Measurements from ENCODE around the gene SOHLH1. TPM values are rescaled to one million over a fixed set of nuclear protein-coding genes. Genes with fewer than 3 reads are reported as not detected.

The SOHLH1 gene
- total RNA-seq, 1 donor from 2014 or later, result not detected

GRCh38 chr9:135701067-135701958, 2.0 kb upstream of the SOHLH1 start:
- Mint-ChIP-seq H3K27ac (ENCODE audit: unreplicated experiment) (no peak overlapping the region), H3K9me3 (ENCODE audit: unreplicated experiment) (no peaks in the 10 kb centered on the region), H3K4me1 (ENCODE audit: low read depth, unreplicated experiment) (no peaks in the 10 kb centered on the region), H3K4me3 (ENCODE audit: unreplicated experiment) (no peak overlapping the region), H3K27me3 (ENCODE audit: unreplicated experiment) (peaks cover 5% of the 10 kb centered on the region), H3K36me3 (ENCODE audit: unreplicated experiment) (no peaks in the 10 kb centered on the region)
- DNase-seq, result no peak
- TF ChIP-seq, protein P1, sequence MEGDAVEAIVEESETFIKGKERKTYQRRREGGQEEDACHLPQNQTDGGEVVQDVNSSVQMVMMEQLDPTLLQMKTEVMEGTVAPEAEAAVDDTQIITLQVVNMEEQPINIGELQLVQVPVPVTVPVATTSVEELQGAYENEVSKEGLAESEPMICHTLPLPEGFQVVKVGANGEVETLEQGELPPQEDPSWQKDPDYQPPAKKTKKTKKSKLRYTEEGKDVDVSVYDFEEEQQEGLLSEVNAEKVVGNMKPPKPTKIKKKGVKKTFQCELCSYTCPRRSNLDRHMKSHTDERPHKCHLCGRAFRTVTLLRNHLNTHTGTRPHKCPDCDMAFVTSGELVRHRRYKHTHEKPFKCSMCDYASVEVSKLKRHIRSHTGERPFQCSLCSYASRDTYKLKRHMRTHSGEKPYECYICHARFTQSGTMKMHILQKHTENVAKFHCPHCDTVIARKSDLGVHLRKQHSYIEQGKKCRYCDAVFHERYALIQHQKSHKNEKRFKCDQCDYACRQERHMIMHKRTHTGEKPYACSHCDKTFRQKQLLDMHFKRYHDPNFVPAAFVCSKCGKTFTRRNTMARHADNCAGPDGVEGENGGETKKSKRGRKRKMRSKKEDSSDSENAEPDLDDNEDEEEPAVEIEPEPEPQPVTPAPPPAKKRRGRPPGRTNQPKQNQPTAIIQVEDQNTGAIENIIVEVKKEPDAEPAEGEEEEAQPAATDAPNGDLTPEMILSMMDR (IDR thresholded peaks at IDR 0.05; ENCODE audit: partially characterized antibody, unreplicated experiment), result no peak

- peaks cover 5% of the 10 kb centered on the region for H3K27me3 Mint-ChIP-seq (ENCODE audit: unreplicated experiment)
- no peaks in the 10 kb centered on the region for H3K36me3 Mint-ChIP-seq (ENCODE audit: unreplicated experiment)
- H3K4me3 Mint-ChIP-seq (ENCODE audit: unreplicated experiment), result no peak overlapping the region
Observed at GRCh38 chr9:135700525-135700924, 1.2 kb upstream of the SOHLH1 start.

DNA sequence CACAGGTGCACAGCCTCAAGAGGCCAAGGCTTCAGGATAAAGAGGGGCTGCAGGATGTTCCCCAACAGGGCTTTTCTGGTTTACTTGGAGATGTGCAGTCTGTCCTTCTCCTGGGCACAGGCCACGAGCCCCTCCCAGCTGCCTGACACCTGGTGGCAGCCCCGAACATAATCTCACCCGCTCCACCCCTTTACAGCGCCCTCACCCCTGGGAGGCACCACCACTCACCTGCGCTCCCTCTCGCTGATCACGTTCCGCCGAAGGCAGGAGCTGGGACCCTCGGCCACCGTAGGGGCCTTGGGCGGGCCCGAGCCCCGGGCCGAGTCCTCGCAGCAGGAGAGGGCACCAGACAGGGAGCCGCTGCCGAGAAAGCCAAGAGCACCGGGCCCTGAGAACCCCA, 514 bp downstream of the SOHLH1 start:
- Mint-ChIP-seq H3K4me3 (ENCODE audit: unreplicated experiment) (no peak overlapping the region), H3K27me3 (ENCODE audit: unreplicated experiment) (peaks cover 4% of the 10 kb centered on the region)
- DNase-seq, result no peak

More at GRCh38 chr9:135700525-135700924, 1.2 kb upstream of the SOHLH1 start:
- Mint-ChIP-seq H3K4me1 (ENCODE audit: low read depth, unreplicated experiment) (no peaks in the 10 kb centered on the region), H3K9me3 (ENCODE audit: unreplicated experiment) (no peaks in the 10 kb centered on the region), H3K27ac (ENCODE audit: unreplicated experiment) (no peak overlapping the region)
- TF ChIP-seq, protein P1 (IDR thresholded peaks at IDR 0.05; ENCODE audit: partially characterized antibody, unreplicated experiment), result no peak
- DNase-seq, result no peak

GRCh38 chr9:135698236-135698635, 1.0 kb downstream of the SOHLH1 start:
- no peaks in the 10 kb centered on the region for H3K36me3 Mint-ChIP-seq (ENCODE audit: unreplicated experiment)
- H3K4me1 Mint-ChIP-seq (ENCODE audit: low read depth, unreplicated experiment), result peaks cover 3% of the 10 kb centered on the region
- no peak for DNase-seq
- TF ChIP-seq, protein P1 (IDR thresholded peaks at IDR 0.05; ENCODE audit: partially characterized antibody, unreplicated experiment), result no peak
- H3K27me3 Mint-ChIP-seq (ENCODE audit: unreplicated experiment), result peaks cover 4% of the 10 kb centered on the region
- no peak overlapping the region for H3K4me3 Mint-ChIP-seq (ENCODE audit: unreplicated experiment)
- H3K27ac Mint-ChIP-seq (ENCODE audit: unreplicated experiment), result no peak overlapping the region
- H3K9me3 Mint-ChIP-seq (ENCODE audit: unreplicated experiment), result peaks cover 1% of the 10 kb centered on the region

More for the DNA sequence above, 514 bp downstream of the SOHLH1 start:
- H3K36me3 Mint-ChIP-seq (ENCODE audit: unreplicated experiment), result no peaks in the 10 kb centered on the region
- H3K27ac Mint-ChIP-seq (ENCODE audit: unreplicated experiment), result no peak overlapping the region
- no peaks in the 10 kb centered on the region for H3K9me3 Mint-ChIP-seq (ENCODE audit: unreplicated experiment)
- TF ChIP-seq, protein P1 (IDR thresholded peaks at IDR 0.05; ENCODE audit: partially characterized antibody, unreplicated experiment), result no peak
- H3K4me1 Mint-ChIP-seq (ENCODE audit: low read depth, unreplicated experiment), result no peaks in the 10 kb centered on the region

GRCh38 chr9:135697226-135697625, 2.1 kb downstream of the SOHLH1 start:
- TF ChIP-seq, protein P1 (IDR thresholded peaks at IDR 0.05; ENCODE audit: partially characterized antibody, unreplicated experiment), result no peak
- H3K9me3 Mint-ChIP-seq (ENCODE audit: unreplicated experiment), result peaks cover 1% of the 10 kb centered on the region
- no peak overlapping the region for H3K27ac Mint-ChIP-seq (ENCODE audit: unreplicated experiment)
- no peak overlapping the region for H3K4me3 Mint-ChIP-seq (ENCODE audit: unreplicated experiment)
- H3K4me1 Mint-ChIP-seq (ENCODE audit: low read depth, unreplicated experiment), result peaks cover 3% of the 10 kb centered on the region
- no peaks in the 10 kb centered on the region for H3K36me3 Mint-ChIP-seq (ENCODE audit: unreplicated experiment)
- no peak for DNase-seq
- H3K27me3 Mint-ChIP-seq (ENCODE audit: unreplicated experiment), result peaks cover 4% of the 10 kb centered on the region

Data from glutamatergic neuron (in vitro differentiated cells).